Fibroblast of skin of right biceps (primary cell): ENCODE results near the gene SLC25A29.
"Not testable (repeated sequence)": the region's sequence is repeated elsewhere in the genome, so short reads cannot be mapped to it uniquely, and the experiment has no call there.

ENCODE experiments used
- DNase-seq: peaks from one replicate; pipeline ENCODE4 v3.0.0-alpha.2; 2013

The SLC25A29 gene

DNA sequence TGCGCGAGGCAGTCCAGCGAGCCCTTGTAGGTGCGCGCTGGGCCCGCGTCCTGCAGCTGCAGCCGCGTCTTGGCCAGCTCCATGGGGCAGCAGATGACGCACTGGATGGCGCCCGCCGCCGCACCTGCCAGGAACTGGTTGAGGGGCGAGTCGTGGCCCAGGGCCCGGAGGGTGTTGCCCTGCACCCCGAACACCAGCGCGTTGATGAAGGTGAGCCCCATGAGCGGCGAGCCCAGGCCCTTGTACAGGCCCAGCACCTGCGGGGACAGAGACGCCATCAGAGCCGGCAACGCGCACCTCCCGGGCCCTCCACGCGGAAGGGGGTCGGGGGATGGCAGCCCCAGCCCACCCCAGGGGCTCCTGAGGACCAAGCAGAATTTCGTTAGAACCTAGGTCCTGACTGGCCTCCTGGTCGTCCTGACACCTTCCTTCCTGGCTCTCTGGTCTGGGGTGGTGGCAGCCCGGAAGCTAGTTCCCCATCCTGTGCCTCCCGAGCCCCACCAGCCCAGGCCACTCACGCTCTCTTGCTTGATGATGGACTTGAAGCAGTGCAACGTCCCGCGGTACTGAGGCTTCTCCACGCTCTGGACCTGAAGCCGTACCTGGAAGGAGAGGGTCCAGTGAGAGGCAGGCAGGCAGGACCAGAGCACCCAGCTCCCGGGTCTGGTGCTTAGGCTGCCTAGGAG lies 13.3 kb downstream of the SLC25A29 start:
- DNase-seq = no peak

- no peak for DNase-seq
Observed at GRCh38 chr14:100292301-100292775, 13.9 kb downstream of the SLC25A29 start.

DNA sequence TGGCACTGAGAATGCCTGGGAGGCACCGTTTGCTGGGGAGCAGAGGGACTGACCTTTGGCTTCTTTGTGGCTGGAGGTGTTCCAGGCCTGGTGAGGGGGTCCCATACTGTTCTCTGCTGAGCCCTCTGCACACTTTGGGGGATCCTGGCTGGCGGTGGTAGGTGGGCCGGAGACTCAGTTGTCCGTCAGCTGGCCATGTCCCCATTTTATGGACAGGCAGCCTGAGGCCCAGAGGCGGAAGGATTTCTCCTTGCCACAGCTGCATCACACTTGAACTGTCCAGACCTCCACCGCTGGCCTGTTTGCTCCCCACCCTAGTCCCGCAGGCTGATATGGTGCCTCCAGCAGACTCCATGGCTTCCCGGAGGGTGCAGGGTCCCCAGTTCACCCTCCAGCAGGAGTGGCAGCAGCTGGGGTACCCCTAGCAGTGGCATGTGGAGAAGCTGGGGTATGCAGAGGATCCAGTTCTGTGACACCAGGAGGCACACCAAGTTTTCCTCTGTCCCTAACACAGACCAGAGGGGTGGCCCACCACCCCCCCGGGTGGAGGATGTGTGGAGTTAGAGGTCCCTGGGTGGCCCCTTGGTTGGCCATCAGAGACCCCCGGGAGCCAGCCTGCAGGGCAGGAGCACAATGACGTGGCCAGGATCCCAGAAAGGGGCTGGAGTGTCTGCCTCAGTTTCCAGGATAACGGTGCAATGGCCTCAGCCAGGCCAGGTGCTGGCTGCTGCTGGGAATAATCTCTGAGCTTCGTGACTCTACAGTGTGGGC lies 14.8 kb downstream of the SLC25A29 start:
- no peak for DNase-seq

DNA sequence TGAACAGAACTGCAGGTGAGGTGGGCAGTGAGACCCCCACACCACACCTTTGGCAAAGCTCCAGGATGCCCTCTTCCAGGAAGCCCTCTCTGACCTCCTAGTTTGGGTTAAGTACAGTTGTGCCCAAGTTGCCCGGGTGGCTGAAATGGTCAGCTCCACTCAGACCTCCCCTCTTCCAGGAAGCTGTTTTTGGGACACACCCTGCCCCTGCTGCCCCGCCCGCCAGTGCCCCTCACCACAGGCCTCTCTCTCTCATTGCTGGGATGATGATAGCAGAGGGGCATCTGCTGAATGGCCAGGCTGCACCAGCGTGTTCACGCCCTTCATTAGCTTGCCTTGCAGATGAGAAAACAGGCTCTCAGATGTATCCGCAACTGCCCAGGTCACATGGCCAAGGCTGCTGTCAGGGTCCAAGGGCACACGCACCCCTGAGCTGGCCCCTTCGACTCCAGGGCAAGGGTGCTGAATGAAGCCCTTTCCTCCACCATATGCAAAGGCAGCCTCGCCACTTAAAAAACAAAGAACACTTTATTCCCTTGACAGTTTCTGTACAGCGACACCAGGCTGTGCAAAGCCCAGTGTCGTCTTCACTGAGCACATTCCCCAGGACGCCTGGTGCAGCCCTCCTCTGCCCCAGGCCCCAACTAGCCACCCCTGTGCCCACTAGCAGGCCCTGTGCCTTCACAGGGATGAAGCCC lies 15.5 kb downstream of the SLC25A29 start:
- no peak for DNase-seq

- no peak for DNase-seq
Observed at GRCh38 chr14:100289916-100290606, 16.2 kb downstream of the SLC25A29 start.

DNA sequence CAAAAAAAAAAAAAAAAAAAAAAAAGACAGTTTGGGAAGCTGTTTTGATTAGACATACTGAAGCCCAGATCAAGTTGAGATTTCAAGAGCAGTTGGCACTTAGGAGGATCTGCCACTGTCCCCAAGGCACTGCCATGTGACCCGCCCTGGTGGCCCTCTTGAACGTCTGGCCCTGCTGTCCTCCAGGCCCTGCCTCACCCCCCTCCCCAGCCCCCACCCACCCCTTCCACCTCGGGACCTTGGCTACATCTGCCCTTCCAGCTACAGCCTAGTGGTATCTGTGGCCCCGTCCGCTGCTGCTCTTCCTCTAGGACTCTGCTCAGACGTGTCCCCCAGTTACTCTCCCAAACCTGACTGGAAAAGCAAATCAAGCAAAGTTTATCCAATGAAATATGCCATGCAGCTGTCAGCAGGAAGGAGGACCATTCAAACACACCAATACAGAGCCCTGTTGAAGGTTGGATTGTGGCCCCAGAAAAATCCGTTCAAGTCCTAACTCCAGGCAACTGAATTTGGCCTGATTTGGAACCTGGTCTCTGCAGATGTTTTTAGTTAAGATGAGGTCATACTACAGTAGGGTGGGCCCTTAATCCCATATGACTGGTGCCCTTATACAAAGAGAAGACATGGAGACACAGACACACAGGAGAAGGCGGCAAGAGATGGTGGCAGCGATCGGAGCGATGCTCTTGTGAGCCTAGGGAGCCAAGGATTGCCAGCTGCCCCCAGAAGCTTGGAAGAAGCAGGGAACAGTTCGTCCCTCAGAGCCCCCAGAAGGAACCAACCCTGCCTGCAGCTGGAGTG lies 17.7 kb downstream of the SLC25A29 start:
- peak; percentile 16 for DNase-seq

GRCh38 chr14:100287998-100288295 lies 18.3 kb downstream of the SLC25A29 start:
- DNase-seq = not testable (repeated sequence)

DNA sequence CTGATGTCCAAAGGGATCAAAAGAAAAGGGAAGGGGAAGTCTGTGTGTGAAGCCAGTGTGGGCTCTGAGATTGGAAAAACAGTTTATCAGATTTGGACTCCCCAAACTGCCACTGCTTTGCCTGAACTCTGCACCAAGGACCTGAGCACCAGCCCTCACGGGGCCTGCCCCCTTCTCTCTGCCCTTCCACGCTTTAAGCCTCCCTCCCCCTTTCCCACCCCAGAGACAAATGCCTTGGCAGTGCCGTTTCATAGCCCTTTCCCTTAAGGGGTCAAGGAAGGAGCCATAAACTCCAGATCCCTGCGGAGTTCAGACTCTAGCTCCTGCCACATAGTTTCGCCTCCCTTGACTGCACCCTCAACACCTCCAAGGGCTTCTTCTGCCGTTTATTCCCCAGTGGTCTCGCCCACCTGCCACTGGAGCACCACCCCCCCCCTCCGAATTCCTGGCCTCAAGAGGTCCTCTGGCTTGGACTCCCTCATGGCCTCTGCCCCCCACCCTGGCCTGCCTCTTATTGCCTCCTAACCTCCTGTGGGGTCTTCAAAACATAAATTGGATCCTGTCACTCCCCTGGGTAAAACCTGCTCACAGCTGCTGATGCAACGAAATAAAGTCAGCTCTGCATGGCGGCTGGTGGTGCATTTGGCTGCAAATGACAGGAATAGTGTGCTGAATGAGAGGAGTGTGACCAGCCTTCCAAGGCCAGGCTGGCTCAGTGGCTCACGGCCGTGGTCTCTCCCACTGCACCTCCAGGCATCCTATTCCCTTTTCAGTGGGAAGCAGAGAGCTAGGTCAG lies 18.8 kb downstream of the SLC25A29 start:
- no peak for DNase-seq

DNA sequence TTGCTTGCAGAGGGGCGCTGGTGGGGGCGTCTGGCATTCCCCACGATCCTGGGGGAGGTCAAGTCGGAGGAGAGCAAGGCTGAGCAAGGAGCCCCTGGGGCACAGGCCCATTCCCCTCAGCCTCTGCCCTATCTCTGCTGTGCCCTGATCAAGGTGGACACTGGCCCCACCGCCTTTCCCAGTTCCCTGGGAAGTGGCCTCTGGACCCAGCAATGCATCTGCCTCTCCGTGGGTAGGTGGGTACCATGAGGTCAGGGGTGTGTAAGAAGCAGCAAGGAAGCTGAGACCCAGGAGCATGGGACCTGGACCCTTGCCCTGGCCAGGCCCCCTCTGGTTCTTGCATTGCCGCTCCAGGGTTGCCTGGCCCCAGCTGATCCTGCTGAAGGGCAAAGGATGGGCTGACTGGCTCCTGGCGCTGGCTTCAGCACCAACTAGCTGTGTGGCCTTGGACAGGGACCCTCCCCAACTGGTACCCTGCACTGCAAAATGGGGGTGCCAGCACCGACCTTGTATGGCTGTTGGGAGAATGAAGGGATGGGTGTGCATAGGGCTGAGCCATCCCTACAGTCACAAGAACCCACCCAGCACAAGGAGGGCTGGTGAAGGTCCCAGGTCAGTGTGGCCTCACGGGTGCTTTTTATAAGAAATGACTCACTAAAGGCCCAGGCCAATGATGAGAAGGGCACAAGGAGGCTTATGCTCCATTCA lies 19.6 kb downstream of the SLC25A29 start:
- no peak for DNase-seq

- no peak for DNase-seq
Observed at GRCh38 chr14:100285913-100286400, 20.3 kb downstream of the SLC25A29 start.

DNA sequence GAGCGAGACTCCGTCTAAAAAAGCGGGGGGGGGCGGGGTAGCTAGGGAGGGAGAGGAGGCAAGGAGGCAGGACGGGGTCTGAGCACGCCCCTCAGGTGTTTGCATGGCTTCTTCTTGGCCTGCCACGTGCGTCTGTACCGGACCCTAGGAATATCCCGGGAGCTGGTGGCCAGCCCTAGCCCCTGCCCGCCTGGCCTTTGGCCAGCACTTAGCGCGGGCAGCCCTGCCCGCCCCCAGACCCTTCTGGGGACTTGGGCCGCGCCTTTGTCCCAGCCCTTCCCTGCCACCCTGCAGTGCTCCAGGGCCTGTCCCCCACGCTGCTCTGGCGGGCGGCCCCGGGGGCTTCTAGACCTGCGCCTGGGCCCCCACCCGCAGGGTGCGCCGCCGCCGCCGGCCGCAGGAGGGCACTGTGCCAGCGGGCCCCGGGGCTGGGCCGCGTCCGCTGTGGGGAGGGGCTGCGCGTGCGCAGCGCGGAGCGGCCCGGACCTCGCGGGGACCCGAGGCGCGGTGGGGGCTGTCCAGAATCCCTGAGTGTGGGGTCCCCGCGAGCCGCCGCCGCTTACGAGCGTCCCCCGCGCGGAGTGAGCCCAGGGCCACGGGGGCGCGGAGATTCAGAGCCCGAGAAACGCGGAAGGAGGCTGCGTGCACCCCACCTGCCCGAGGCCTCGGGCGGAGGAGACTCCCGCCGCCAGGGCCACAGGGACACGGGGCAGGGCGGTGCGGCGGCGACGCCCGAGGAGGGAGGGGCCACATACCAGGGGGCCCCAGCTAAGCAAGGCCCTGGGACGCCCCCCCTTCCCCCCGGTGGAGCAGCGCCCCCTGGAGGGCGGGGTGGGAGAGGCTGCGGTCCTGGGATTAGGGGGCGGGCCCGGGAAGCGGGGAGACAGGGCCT lies 21.0 kb downstream of the SLC25A29 start:
- peak; percentile 72 for DNase-seq

DNA sequence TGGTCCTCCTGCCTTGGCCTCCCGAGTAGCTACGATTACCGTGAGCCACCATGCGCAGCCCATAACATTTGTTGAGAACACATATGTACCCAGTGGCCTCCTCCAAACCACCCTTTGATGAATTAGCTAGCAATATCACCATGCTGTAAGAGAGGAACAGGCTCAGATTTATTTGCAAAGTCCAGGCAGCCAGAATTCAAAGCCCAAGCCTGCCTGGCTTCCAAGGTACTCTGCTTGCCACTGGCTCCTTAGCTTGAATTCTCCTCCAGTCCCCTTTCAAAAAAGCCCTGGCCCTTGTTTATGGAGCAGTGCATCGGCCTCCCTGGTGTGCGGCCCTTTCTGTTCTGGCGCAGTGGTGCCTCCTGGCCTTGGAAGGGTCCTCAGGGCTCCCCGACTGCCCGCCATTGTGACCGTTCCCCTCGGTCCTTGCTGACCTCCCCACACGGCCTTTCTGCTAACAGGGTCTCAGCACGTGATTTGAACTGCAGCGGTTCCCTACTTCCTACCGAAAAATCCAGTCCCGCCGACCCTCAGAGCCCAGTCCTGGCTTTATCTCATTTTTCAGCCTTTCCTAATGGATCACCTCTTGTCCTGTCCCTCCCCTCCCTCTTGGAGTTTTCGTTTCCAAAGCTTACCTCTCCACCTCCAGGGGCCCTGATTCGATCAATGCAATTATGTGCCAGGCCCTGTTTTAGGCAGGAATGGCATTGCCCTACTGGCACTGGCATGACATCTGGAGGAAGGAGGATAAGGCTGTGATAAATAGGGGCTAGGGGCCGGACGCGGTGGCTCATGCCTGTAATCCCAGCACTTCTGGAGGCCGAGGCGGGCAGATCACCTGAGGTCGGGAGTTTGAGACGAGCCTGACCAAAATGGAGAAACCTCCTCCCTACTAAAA lies 22.0 kb downstream of the SLC25A29 start:
- DNase-seq = no peak

DNA sequence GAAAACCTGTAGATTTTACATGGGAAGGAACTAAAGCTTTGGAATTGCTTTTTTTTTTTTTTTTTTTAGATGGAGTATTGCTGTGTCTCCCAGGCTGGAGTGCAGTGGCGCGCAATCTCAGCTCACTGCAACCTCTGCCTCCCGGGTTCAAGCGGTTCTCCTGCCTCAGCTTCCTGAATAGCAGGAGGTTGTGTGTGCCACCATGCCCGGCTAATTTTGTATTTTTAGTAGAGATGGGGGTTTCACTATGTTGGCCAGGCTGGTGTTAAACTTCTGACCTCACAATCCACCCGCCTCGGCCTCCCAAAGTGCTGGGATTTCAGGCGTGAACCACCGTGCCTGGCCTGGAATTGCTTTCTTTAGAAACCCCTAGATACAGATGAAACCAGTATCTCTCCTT lies 22.8 kb downstream of the SLC25A29 start:
- DNase-seq = not testable (repeated sequence)

GRCh38 chr14:100282766-100283419 lies 23.4 kb downstream of the SLC25A29 start:
- no peak for DNase-seq

- no peak for DNase-seq
Observed at GRCh38 chr14:100282083-100282350, 24.2 kb downstream of the SLC25A29 start.

DNA sequence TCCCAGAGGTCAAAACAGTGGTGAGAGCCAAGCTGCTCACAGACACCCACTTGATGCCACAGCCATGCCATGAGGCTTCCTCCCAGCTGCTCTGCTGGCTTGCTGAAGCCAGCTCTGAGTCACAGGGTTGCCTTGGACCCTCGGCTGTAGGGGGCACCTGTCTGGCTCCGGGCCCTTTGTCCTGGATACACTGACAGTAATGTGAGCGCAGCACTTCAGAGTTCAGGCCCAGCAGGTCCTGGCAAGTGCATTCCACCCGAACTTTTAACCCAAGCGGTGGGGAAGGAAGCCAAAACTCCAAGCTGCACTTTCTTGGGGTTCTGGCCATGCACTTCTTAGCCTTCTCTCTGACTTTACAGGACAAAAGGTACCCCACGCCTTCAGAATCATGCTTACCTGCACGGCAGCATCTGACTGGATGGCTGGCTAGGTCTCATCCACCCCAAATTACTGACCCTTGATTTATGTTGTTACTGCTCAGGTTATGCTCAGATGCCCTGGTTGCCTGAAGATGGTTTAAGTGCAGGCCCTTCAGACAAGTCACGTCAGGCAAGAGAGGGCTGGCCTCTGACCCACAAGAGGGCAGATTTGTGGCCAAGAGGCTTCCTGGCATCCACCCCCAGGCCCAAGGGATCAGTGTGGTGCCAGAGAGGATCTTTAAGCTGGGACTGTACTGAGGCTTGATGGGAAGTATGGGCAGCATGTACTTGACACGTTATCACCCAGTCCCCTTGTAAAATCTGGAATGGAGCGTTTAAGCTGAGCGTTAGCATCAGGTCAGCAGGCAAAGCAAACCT lies 24.8 kb downstream of the SLC25A29 start:
- no peak for DNase-seq

DNA sequence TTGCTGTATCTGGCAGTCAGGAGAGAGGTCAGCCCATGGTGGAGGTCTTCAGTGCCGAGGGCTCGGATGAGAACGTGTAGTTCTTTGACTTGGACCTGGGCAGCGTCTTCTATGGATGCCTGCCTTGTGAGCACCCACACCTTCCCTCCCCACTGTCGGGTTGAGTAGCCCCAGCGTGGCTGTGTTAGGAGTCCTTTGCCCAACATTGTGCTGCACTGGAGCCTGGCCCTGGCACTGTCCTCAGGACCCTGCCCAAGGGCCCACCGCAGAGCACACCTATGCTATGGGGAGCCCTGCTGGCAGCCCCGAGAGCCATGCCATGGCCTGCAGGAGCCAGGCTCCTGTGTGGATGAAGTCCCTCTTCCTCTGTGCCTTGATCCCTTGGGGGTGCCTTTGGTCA lies 26.7 kb downstream of the SLC25A29 start:
- no peak for DNase-seq
